CD4-positive, alpha-beta T cell treated with Interleukin-21 for 1 hour (primary cell): ENCODE results near the gene IL26.
A peak's percentile ranks its signal among the peaks of the same experiment; 100 is the strongest.

ENCODE experiments used
- DNase-seq: peaks from one replicate; pipeline ENCODE4 v3.0.0-alpha.2; 2020

IL26 gene, protein sequence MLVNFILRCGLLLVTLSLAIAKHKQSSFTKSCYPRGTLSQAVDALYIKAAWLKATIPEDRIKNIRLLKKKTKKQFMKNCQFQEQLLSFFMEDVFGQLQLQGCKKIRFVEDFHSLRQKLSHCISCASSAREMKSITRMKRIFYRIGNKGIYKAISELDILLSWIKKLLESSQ

DNA sequence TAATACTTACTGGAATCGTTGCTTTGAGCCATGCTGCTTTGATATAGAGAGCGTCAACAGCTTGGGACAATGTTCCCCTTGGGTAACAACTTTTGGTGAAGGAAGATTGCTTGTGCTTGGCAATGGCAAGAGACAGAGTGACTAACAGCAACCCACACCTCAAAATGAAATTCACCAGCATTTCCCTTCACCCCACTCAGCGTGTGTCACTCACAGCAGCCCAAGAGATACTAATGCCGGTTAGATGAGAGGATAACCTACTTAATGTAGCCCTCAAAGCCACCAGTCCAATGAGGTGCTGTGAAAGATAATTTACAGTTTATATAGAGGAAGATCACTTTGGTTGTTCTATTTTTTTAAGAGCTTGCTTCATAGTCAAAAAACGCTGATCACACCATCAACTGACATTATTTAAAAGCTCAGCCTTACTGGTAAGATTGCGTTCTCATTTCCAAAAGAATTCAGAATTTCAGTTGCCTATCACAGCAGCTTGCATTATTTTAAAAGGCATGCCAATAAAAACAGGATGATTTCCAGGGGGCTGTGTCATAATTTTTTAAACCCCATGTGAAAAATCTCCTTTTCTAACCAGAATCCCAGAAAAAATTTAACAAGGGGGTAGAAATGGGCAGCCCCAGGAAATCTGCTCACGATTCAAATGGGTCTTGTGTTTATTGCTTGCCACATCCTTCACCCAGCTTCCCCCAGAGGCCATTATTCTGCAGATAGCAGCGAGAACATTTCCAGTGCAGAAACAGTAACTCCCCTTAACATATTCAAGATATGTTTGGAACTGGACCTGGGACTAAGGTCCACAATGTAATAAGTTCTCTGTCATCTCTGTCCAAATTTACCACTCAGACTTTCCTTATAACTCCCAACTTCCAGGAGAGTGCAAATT lies at the start of gene IL26:
Gene IL26 (minus strand): TSS at position 235 of the 901 bp plus-strand sequence. CDS start 54 bp downstream, at position 181.
- peak; percentile 18 for DNase-seq

- no peak for DNase-seq
Measured at GRCh38 chr12:68272732-68273131, 47.1 kb upstream of the IL26 start.

DNA sequence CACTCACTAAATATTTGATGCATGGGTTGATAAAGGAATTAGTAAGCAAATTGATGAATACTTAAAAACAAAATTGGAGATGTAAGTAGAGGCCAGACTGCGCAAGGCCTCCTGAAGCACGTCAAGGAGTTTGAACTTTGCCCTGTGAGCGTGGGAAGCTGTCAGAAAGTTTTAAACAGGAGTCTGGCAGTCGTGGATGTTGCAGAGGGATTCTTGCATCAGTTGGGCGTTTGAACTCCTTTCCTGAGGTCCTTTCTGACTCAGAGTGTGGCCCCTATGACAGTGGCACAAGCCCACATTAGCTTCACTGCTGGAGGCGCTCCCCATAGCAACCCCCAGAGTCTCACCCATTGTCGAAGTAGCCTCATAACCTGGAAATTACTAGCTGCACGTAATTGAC lies 45.7 kb upstream of the IL26 start:
- no peak for DNase-seq

DNA sequence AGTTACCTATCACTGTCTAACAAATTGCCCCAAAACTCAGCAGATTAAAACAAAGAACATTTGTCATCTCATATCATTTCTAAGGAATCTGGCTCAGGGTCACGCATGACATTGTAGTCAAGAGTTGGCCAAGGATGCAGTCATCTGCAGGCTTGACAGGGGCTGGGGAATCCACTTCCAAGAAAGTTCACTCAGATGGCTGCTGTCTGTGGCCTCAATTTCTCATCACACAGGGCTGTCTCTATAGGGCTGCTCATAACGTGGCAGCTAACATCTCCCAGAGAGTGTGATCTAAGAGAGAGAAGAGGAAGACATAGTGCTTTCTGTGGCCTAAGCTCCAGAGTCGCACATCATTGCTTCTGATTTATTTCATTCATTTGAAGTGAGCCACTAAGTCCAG lies 44.7 kb upstream of the IL26 start:
- no peak for DNase-seq

DNA sequence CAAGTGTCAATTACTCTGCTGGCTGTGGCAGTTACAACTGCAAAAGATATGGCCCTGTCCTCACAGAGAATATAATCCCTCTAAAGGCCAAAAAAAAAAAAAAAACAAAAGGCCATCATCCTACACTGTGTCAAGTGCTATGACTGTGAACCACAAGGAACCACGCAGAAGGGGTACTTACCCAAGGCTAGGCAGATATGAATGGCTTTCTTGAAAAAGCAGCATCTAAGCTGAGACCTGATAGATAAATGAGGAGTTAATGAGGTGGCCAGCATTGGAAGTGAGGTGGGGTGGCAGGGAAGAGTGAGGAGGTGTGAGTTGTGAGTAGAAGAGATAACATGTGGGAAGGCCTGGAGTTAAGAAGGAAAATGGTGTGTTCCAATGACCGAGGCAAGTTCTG lies 44.2 kb upstream of the IL26 start:
- no peak for DNase-seq

GRCh38 chr12:68268967-68269366 lies 43.4 kb upstream of the IL26 start:
- DNase-seq = no peak

DNA sequence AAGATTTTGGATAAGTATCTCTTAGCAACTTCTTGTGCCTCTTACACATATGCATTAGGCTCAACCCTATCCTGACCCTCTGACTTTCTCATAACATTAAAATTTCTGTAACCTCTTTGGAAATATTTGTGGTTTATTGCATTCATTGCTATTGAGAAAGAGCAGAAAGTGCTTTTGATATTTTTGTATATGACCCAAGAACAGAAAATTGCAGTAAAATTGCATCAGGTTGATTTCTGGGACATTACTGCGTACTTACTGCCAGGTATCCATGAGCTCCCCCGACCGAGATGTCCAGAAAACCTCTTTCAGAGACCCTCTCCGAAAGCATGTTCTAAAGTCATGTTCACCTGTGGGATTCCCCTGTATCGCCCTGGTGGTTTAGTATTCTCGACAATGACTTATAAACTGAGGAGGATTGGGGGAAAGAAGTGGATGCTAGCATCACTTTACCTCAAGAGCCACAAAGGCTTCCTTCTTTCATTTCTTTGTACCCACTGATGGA lies 42.3 kb upstream of the IL26 start:
- no peak for DNase-seq

- no peak for DNase-seq
Measured at GRCh38 chr12:68264857-68265256, 39.2 kb upstream of the IL26 start.

GRCh38 chr12:68264158-68264855 lies 38.7 kb upstream of the IL26 start:
- DNase-seq = no peak

- no peak for DNase-seq
Measured at GRCh38 chr12:68263366-68263765, 37.8 kb upstream of the IL26 start.

DNA sequence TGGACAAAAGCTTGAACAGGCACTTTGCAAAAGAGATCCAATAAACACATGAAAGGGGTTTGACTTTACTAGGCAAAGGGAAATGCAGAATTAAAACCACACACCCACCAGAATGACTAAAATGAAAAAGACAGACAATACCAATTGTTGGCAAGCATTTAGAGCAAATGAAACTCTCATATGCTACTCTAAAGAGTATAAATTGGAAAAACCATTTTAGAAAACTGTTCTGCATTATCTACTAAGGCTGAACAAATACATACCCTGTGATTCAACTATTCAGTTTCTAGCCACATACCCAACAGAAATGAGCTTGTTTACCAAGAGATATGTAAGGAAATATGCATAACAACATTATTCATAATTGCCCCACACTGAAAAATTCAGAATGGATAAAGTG lies 36.3 kb upstream of the IL26 start:
- no peak for DNase-seq

GRCh38 chr12:68260153-68260552 lies 34.5 kb upstream of the IL26 start:
- DNase-seq = no peak

DNA sequence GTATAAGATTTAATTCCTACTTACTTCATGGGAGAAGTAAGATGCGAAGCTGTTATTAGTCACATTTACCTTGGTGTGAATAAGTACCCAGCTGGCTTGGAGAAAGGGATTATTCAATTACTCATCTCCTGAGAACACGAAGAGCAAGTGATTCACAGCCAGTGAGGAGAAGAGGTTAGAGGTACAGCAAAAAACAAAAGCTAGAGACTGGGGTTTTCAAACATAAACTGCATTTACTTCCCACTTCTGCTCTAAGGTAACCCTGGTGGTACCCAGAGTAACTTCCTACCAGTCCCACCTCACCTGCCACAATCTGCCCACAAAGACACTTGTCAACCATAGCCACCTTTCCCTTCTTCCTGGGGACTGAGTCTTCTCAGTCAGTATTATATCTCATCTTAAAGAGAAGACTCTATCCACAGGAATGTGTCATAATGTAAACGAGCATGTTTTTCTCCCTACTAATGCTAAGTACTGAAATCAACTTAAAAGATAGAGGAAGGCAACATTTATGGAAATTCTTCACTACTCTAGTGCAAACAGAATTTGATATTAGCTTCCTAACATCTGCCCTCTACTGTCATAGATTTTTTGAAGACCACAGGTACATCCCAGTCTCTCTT lies 33.8 kb upstream of the IL26 start:
- DNase-seq = no peak

DNA sequence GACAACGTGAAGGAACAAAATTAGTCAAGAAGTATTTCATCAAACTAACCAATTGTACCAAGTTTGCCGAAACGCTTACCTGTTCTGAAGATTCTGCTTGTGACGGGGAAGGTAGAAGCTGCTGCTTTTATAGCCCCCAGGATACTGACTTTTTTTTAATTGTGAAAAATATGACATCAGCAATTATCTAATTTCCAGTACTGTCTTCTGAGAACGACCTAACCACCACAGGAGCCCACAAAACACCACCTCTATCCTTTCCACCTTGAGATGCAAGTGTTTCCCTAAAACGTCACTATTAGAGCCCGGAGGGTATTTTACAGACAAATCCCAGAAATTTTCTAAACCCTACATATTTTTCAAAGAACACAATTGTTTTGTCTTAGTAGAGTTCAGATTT lies 27.9 kb upstream of the IL26 start, which contains the start of gene IL22:
Gene IL22 (minus strand): TSS at position 101 of the 400 bp plus-strand sequence. CDS start 156 bp downstream, outside the sequence.
- DNase-seq = no peak

GRCh38 chr12:68252077-68252476 lies 26.5 kb upstream of the IL26 start:
- DNase-seq = no peak

GRCh38 chr12:68250454-68250853 lies 24.8 kb upstream of the IL26 start:
- DNase-seq = no peak

GRCh38 chr12:68247785-68248184 lies 22.2 kb upstream of the IL26 start:
- DNase-seq = no peak

- DNase-seq = no peak
Measured at GRCh38 chr12:68246350-68246749, 20.7 kb upstream of the IL26 start.

GRCh38 chr12:68245180-68246021 lies 19.8 kb upstream of the IL26 start:
- DNase-seq = no peak

- DNase-seq = no peak
Measured at GRCh38 chr12:68242777-68243176, 17.2 kb upstream of the IL26 start.

- DNase-seq = peak; percentile 66
Measured at GRCh38 chr12:68240975-68241374, 15.4 kb upstream of the IL26 start.

DNA sequence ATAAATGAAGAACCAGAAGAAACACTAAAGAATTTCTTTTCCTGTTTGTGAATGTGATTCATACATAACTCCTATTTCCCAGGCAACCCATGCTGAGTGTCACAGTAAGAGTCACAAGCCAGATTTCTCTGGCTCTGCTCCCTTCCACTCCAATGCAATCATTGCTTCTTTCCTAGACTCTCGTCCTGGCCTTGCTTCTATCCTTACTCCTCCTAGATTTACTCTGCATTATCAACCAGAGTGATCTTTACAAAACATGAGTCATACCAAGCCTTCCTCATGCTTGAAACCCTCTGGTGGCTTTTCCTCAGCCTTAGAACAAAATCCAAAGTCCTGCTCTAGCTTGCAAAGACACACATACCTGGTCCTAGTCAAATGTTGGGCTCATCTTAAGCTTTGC lies 14.5 kb upstream of the IL26 start:
- no peak for DNase-seq
